CD4-positive, alpha-beta memory T cell (primary cell): ENCODE results near the gene ZSCAN5A. TPM values are rescaled to one million over a fixed set of nuclear protein-coding genes. Genes with fewer than 3 reads are reported as not detected.
"Not testable (repeated sequence)": the region's sequence is repeated elsewhere in the genome, so short reads cannot be mapped to it uniquely, and the experiment has no call there.

ENCODE experiments used
- CTCF ChIA-PET: fragments of 350-600 bp; sonication (Branson Sonifier 250); formaldehyde crosslinking; loops from one replicate; lab custom pipeline; 2021; ENCODE audit warnings: inconsistent platforms; ENCODE audit not compliant: partially characterized antibody; lab: Charles Lee
- POLR2A ChIA-PET: fragments of 350-600 bp; sonication (Branson Sonifier 250); formaldehyde crosslinking; loops from one replicate; lab custom pipeline; 2021; ENCODE audit not compliant: partially characterized antibody; lab: Charles Lee
- DNase-seq, 5 donors: peaks; one replicate each; pipeline versions ENCODE4 v3.0.0 to v3.0.0-alpha.2; 2020 to 2022; ENCODE audit warnings: mixed read lengths in 1 of 5
- H3K27ac ChIP-seq: one replicate; pipeline ENCODE4 v1.7.0; 2013; ENCODE audit warnings: low read depth, low read length
- H3K27me3 ChIP-seq: 2 replicates; pipeline ENCODE4 v1.7.0; 2013; ENCODE audit warnings: mild to moderate bottlenecking, low read length, moderate library complexity; ENCODE audit not compliant: insufficient read depth
- H3K36me3 ChIP-seq: 2 replicates; pipeline ENCODE4 v1.7.0; 2013; ENCODE audit warnings: mild to moderate bottlenecking, low read length, moderate library complexity; ENCODE audit not compliant: insufficient read depth
- H3K4me1 ChIP-seq: 2 replicates; pipeline ENCODE4 v1.7.0; 2013; ENCODE audit warnings: mild to moderate bottlenecking, low read length, moderate library complexity; ENCODE audit not compliant: insufficient read depth
- H3K4me3 ChIP-seq, 2 donors: one replicate each; pipeline ENCODE4 v1.7.0; 2013; ENCODE audit warnings: low read length in 2 of 2, mild to moderate bottlenecking in 1 of 2
- H3K9me3 ChIP-seq, 2 donors: one replicate each; pipeline ENCODE4 v1.7.0; 2013; ENCODE audit warnings: low read length in 2 of 2, control low read depth in 1 of 2; ENCODE audit not compliant: control insufficient read depth in 1 of 2
- H3K27ac Mint-ChIP-seq, 7 donors: one replicate each; pipeline ENCODE4 v1.8.0; 2020 to 2021; ENCODE audit warnings: mixed read lengths in 7 of 7, mild to moderate bottlenecking in 6 of 7, inconsistent platforms in 3 of 7, moderate library complexity in 3 of 7
- H3K27me3 Mint-ChIP-seq, 2 donors: one replicate each; pipeline ENCODE4 v1.8.0; 2020 to 2021; ENCODE audit warnings: mixed read lengths in 2 of 2
- H3K36me3 Mint-ChIP-seq, 2 donors: one replicate each; pipeline ENCODE4 v1.8.0; 2020 to 2021; ENCODE audit warnings: mixed read lengths in 2 of 2, inconsistent platforms in 1 of 2, mild to moderate bottlenecking in 1 of 2
- H3K4me1 Mint-ChIP-seq, 4 donors: one replicate each; pipeline ENCODE4 v1.8.0; 2020 to 2021; ENCODE audit warnings: mixed read lengths in 4 of 4, mild to moderate bottlenecking in 1 of 4
- H3K4me3 Mint-ChIP-seq, 8 donors: one replicate each; pipeline ENCODE4 v1.8.0; 2020 to 2021; ENCODE audit warnings: mixed read lengths in 8 of 8, mild to moderate bottlenecking in 7 of 8, moderate library complexity in 6 of 8, inconsistent platforms in 3 of 8
- H3K9me3 Mint-ChIP-seq, 8 donors: one replicate each; pipeline ENCODE4 v1.8.0; 2020 to 2021; ENCODE audit warnings: mixed read lengths in 8 of 8, mild to moderate bottlenecking in 5 of 8, inconsistent platforms in 3 of 8, moderate library complexity in 1 of 8
- intact Hi-C: fragments of 100-400 bp; cut with micrococcal nuclease; formaldehyde crosslinking; loops from one replicate; pipeline ENCODE4 v1.15.1; 2023
- polyA plus RNA-seq, 2 donors: library from polyadenylated mRNA; unstranded; fragments of 300-500 nt; fragmentation: Illumina TruSeq; gene quantifications; one replicate each; pipeline ENCODE4 v1.2.3, GENCODE V29; 2021
- total RNA-seq, 2 experiments: library from RNA; stranded (reverse); gene quantifications; one replicate each; pipeline ENCODE4 v1.2.3, GENCODE V29; 2021

Gene ZSCAN5A
- total and polyA plus RNA-seq, 4 experiments from 2014 or later = 9.7 to 14.6 (median 11.0) TPM

DNA sequence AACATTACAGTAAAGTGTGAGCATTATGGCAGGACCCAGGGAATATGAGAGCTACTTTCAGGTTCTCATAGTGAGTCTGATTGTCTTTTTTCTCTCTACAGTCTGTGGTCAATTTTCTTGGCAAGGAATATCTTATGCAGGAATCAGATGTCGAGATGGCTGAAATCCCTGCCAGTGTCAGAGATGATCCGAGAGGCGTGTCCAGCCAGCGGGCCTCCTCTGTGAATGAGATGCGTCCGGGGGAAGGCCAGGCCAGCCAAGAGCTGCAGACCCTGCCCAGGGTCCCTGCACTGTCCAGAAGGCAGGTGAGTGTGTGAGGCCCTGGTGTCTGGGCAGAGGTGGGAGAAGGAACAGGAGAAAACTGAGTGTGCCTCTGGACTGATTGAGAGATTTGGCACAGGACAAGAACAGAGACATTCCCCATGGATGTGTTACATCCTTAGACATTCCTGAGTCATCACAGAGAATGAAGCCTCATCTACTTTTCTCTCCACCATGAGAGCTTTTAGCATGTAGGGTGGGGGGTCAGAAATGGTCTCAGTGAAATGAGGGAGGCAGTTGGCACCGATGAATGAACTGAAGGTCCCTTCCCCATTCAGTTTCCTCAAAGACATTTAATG, 69.4 kb downstream of the ZSCAN5A start:
- H3K27ac Mint-ChIP-seq = no peak overlapping the region
- ChIA-PET POLR2A (no interaction called here), CTCF (no interaction called here)

DNA sequence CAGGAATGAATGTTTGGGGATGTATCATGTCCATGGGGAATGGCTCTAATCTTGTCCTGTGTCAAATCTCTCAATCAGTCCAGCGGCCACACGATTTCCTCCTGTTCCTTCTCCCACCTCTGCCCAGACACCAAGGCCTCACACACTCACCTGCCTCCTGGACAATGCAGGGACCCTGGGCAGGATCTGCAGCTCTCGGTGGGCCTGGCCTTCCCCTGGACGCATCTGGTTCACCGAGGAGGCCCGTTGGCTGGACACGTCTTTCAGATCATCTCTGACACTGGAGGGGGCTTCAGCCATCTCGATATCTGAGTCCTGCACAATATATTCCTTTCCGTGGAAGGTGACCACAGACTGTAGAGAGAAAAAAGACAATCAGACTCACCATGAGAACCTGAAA, 91.2 kb downstream of the ZSCAN5A start:
- no peaks in the 10 kb centered on the region for H3K27me3 ChIP-seq
- H3K4me3 ChIP-seq = no peak overlapping the region
- H3K9me3 ChIP-seq = no peaks in the 10 kb centered on the region
- no peaks in the 10 kb centered on the region for H3K9me3 Mint-ChIP-seq
- CTCF ChIA-PET = no interaction called here
- no peak overlapping the region for H3K27ac Mint-ChIP-seq
- H3K4me3 Mint-ChIP-seq = no peak overlapping the region
- DNase-seq = no peak
- H3K36me3 ChIP-seq = no peaks in the 10 kb centered on the region
- H3K27ac ChIP-seq = no peak overlapping the region
- H3K27me3 Mint-ChIP-seq = peaks cover 0 to 2% of the 10 kb centered on the region in 2 donors
- POLR2A ChIA-PET = no interaction called here
- H3K4me1 ChIP-seq = no peaks in the 10 kb centered on the region
- intact Hi-C loops = no loop called here
- H3K36me3 Mint-ChIP-seq = peaks cover 25 to 26% of the 10 kb centered on the region in 2 donors
- no peaks in the 10 kb centered on the region for H3K4me1 Mint-ChIP-seq

More for the DNA sequence above, 69.4 kb downstream of the ZSCAN5A start:
- intact Hi-C loops = no loop called here
- Mint-ChIP-seq H3K4me1 (no peaks in the 10 kb centered on the region), H3K27me3 (no peaks in the 10 kb centered on the region), H3K9me3 (no peaks in the 10 kb centered on the region), H3K4me3 (no peak overlapping the region), H3K36me3 (peaks cover 0 to 10% of the 10 kb centered on the region in 2 donors)
- Histone ChIP-seq H3K36me3 (no peaks in the 10 kb centered on the region), H3K27me3 (no peaks in the 10 kb centered on the region), H3K4me1 (no peaks in the 10 kb centered on the region), H3K4me3 (no peak overlapping the region), H3K9me3 (no peaks in the 10 kb centered on the region), H3K27ac (no peak overlapping the region)
- no peak for DNase-seq

DNA sequence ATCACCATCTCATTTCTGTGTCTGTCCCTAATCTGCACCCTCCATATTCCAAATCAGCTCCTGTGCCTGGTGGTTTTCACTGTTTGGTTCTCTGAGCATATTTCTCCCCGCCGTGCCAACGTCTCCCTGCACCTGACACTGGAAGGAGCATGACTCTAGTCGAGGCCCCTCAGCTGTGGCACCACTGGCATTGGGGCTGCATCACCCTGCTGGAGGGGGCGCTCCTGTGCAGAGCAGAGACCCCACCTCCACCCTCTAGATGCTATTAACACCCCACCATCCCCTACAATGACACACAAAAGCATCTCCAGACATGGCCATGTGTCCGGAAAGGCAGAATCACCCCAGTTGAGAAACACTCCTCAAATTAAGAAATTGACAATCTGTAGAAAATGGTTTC, 91.7 kb downstream of the ZSCAN5A start:
- peak overlapping the region in 1 of 7 donors; percentile 15 for H3K27ac Mint-ChIP-seq
- intact Hi-C loops = no loop called here
- no peaks in the 10 kb centered on the region for H3K9me3 Mint-ChIP-seq

DNA sequence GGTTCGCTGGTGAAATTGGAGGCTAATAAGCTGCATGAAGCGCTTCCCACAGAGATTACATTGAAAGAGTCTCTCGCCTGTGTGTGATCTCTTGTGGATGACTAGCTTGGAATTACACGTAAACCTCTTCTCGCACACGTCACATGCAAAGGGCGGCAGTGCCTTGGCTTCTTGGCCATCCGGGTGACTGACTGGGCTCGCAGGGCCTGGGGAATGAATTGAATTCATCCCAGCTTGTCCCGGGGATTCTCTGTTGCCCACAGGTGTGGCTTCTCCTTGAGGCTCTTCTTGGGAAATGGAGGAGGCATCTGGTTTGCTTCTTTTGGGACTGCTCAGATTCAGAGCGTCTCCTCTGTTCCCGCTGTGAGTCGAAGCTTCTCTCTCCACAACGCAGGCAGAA, 92.8 kb downstream of the ZSCAN5A start:
- no peaks in the 10 kb centered on the region for H3K36me3 ChIP-seq
- intact Hi-C loops = no loop called here
- no peak overlapping the region for H3K27ac Mint-ChIP-seq
- no peak for DNase-seq
- H3K4me1 ChIP-seq = no peaks in the 10 kb centered on the region
- peaks cover 0 to 7% (median 0%) of the 10 kb centered on the region in 4 donors for H3K4me1 Mint-ChIP-seq
- CTCF ChIA-PET = no interaction called here
- H3K27me3 Mint-ChIP-seq = peaks cover 3 to 5% of the 10 kb centered on the region in 2 donors
- POLR2A ChIA-PET = no interaction called here
- H3K27ac ChIP-seq = no peak overlapping the region
- H3K9me3 ChIP-seq = no peaks in the 10 kb centered on the region
- no peaks in the 10 kb centered on the region for H3K9me3 Mint-ChIP-seq
- no peaks in the 10 kb centered on the region for H3K27me3 ChIP-seq
- H3K4me3 Mint-ChIP-seq = no peak overlapping the region
- H3K4me3 ChIP-seq = no peak overlapping the region
- H3K36me3 Mint-ChIP-seq = peaks cover 25 to 29% of the 10 kb centered on the region in 2 donors

More for the DNA sequence above, 91.7 kb downstream of the ZSCAN5A start:
- H3K9me3 ChIP-seq = no peaks in the 10 kb centered on the region
- CTCF ChIA-PET = no interaction called here
- POLR2A ChIA-PET = no interaction called here
- no peak overlapping the region for H3K27ac ChIP-seq
- H3K4me1 ChIP-seq = no peaks in the 10 kb centered on the region
- Mint-ChIP-seq H3K27me3 (peaks cover 2% of the 10 kb centered on the region in 2 donors), H3K4me1 (peaks cover 0 to 3% (median 0%) of the 10 kb centered on the region in 4 donors), H3K36me3 (peaks cover 25 to 28% of the 10 kb centered on the region in 2 donors), H3K4me3 (no peak overlapping the region)
- DNase-seq = no peak
- no peak overlapping the region for H3K4me3 ChIP-seq
- no peaks in the 10 kb centered on the region for H3K36me3 ChIP-seq
- H3K27me3 ChIP-seq = no peaks in the 10 kb centered on the region

DNA sequence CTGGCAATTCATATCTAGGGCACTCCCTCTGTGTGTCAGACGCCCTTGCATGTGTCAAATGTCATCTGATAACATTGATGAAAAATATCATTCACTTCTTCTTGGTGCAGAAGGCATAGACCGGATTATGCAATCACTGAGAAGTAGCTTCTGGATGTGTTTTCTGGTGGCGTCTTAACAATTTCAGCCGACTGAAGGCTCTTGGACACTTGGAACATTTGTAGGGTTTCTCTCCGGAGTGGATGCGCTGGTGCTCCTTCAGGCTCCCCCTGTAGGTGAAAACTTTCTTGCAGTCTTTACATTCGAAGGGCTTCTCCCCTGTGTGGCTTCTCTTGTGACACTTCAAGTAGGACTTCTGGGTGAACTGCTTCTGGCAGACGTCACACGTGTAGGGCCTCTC, 93.2 kb downstream of the ZSCAN5A start:
- not testable (repeated sequence) for H3K27ac Mint-ChIP-seq

DNA sequence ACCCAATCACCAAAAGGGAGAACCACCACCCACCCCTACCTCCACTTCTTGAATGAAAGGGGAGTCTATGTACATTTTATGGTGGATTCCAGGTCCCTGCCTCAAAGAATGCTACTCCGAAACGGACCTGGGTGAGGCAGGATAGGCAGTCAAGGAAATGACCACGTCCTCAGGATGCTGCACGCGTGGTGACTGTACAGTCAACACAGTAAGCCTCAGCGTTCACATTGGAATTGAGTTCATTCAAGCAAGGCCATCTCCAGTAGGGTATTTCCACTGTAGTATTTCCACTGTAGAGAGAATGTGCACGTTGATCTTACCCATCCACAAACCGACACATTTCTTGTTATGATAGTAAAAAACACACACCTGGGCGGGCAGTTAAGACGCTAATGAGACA, 95.7 kb downstream of the ZSCAN5A start:
- Mint-ChIP-seq H3K27me3 (peaks cover 15% of the 10 kb centered on the region in 2 donors), H3K9me3 (peaks cover 0 to 1% (median 0%) of the 10 kb centered on the region in 8 donors), H3K36me3 (peaks cover 25 to 29% of the 10 kb centered on the region in 2 donors), H3K4me1 (peaks cover 0 to 9% (median 0%) of the 10 kb centered on the region in 4 donors), H3K4me3 (no peak overlapping the region), H3K27ac (no peak overlapping the region)
- no peaks in the 10 kb centered on the region for H3K4me1 ChIP-seq
- H3K27ac ChIP-seq = no peak overlapping the region
- H3K4me3 ChIP-seq = no peak overlapping the region
- ChIA-PET CTCF (no interaction called here), POLR2A (no interaction called here)
- no peaks in the 10 kb centered on the region for H3K27me3 ChIP-seq
- no peaks in the 10 kb centered on the region for H3K9me3 ChIP-seq
- intact Hi-C loops = no loop called here
- H3K36me3 ChIP-seq = no peaks in the 10 kb centered on the region
- no peak for DNase-seq

More for the DNA sequence above, 93.2 kb downstream of the ZSCAN5A start:
- peaks cover 25 to 29% of the 10 kb centered on the region in 2 donors for H3K36me3 Mint-ChIP-seq
- H3K4me1 Mint-ChIP-seq, intact Hi-C loops, H3K4me3 ChIP-seq, H3K36me3 ChIP-seq, CTCF ChIA-PET, H3K9me3 ChIP-seq, H3K27ac ChIP-seq, DNase-seq, H3K27me3 Mint-ChIP-seq, POLR2A ChIA-PET, H3K4me3 Mint-ChIP-seq, H3K4me1 ChIP-seq, H3K27me3 ChIP-seq, H3K9me3 Mint-ChIP-seq: not testable (repeated sequence)

DNA sequence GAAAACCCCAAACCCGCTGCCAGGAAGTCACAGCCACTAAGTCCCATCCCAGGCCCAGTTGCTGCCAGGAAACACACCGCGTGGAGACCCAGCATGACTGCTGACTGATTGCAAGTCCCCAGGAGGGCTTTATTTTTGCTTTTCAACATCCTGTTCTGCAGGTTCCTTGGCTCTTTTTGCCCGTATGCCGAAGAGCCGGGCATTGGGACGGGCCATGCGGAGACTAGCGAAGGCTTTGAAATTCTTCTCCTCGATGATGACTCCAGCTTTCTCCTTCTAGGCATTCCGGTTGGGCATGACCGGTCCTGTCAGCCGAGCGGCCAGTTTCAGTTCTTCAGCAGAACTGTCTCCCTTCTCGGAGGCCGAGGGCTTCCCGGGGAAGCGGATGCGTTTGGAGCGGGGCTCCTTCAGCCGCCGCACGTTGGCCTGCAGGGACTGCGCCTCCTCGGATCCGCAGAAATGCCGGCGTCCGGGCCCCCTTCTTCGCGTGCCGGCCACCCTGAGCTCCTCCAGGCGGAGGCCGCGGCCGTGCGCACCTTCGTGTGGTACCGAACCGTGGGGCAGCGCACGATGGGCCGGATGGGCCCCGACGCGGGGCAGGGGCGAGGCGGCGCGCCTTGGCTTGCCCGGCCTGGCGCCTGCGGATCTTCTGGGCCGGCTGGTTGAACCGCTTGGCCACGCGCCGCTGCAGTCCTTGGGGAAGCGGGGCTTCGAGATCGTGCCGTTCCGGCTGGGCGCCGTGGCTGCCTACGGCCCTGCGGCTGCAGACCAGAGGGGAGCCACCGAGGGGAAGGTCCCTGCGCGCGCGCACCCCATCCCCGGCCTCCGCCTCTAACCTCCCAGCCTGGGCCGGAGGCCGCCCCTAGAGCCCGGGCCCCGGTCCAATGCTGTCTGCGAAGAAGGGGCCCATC, 97.3 kb downstream of the ZSCAN5A start:
- no peaks in the 10 kb centered on the region for H3K9me3 ChIP-seq
- no peak overlapping the region for H3K27ac ChIP-seq
- Mint-ChIP-seq H3K4me1 (peaks cover 0 to 9% (median 0%) of the 10 kb centered on the region in 4 donors), H3K27ac (no peak overlapping the region), H3K4me3 (peak overlapping the region in 2 of 8 donors; percentile 3 to 28), H3K27me3 (peaks cover 15% of the 10 kb centered on the region in 2 donors), H3K36me3 (peaks cover 12 to 16% of the 10 kb centered on the region in 2 donors), H3K9me3 (peaks cover 0 to 2% (median 0%) of the 10 kb centered on the region in 8 donors)
- DNase-seq = no peak
- no peaks in the 10 kb centered on the region for H3K36me3 ChIP-seq
- H3K27me3 ChIP-seq = no peaks in the 10 kb centered on the region
- H3K4me1 ChIP-seq = no peaks in the 10 kb centered on the region
- CTCF ChIA-PET = no interaction called here
- POLR2A ChIA-PET = no interaction called here
- H3K4me3 ChIP-seq = no peak overlapping the region
- intact Hi-C loops = no loop called here
